ENCODE results near the gene PLEKHA3. TPM values are rescaled to one million over a fixed set of nuclear protein-coding genes. Genes with fewer than 3 reads are reported as not detected.

Gene PLEKHA3
- total RNA-seq, 1 experiment from 2014 or later, result 25.9 TPM

DNA sequence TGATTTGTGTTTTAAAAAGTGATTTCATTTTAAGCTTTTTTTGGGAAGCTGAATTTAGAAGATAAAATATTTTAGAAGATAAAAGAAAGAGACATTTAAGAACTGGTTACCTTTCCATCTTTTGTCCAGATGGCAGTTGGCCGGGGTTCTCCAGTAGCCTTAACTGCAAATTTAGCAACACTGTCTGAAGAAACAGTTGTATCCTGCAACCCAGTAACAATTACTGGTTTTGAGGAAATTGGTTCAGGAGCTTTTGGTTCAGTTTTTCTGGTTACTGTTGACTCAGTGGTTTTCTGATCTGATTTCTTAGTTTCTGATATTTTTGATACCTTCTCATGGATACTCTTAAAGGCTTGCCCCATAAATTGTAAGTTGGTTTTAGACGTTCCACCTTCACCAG, 49.9 kb downstream of the PLEKHA3 start:
- Histone ChIP-seq H3K27ac (ENCODE audit: insufficient read length, low read depth, low read length) (no peak overlapping the region), H3K4me2 (ENCODE audit: insufficient read depth, insufficient read length, low read length) (no peak overlapping the region), H3K9ac (ENCODE audit: extremely low read depth, insufficient read length, low read length) (no peak overlapping the region), H3K27me3 (ENCODE audit: insufficient read depth, low read length) (no peaks in the 10 kb centered on the region; the same call in 1 of the 2 replicates), H2AFZ (ENCODE audit: low read length) (no peak overlapping the region), H3K79me2 (ENCODE audit: insufficient read depth, low read length) (peaks cover 10% of the 10 kb centered on the region; the same call in 1 of the 2 replicates), H3T11ph (ENCODE audit: low read length) (no peak overlapping the region), H3K79me1 (ENCODE audit: insufficient read depth, low read depth, low read length, poor library complexity, severe bottlenecking) (peaks cover 9% of the 10 kb centered on the region), H2BK15ac (ENCODE audit: low read depth, low read length) (no peak overlapping the region), H3K14ac (ENCODE audit: insufficient read depth, low read length) (no peak overlapping the region), H2BK120ac (ENCODE audit: low read depth, low read length, poor library complexity, severe bottlenecking) (no peak overlapping the region), H3K23ac (ENCODE audit: insufficient read length, low read depth, low read length) (no peak overlapping the region), H4K91ac (ENCODE audit: insufficient read length, low read depth, low read length) (no peak overlapping the region), H3K56ac (ENCODE audit: insufficient read length, low read depth, low read length) (no peak overlapping the region), H2AK5ac (ENCODE audit: insufficient read length, low read length) (no peak overlapping the region), H2BK12ac (ENCODE audit: insufficient read length, low read depth, low read length) (no peak overlapping the region), H4K20me1 (ENCODE audit: control insufficient read depth, insufficient read depth, insufficient read length) (no peaks in the 10 kb centered on the region), H3K4ac (ENCODE audit: low read depth, low read length) (no peak overlapping the region), H3K18ac (ENCODE audit: insufficient read length, low read depth, low read length) (no peak overlapping the region), H3K9me3 (ENCODE audit: control insufficient read depth, low read depth, low read length) (no peaks in the 10 kb centered on the region), H2BK20ac (ENCODE audit: low read depth, low read length, poor library complexity, severe bottlenecking) (no peak overlapping the region), H3K23me2 (ENCODE audit: insufficient read length, low read depth, low read length, poor library complexity, severe bottlenecking) (no peaks in the 10 kb centered on the region), H3K4me1 (ENCODE audit: insufficient read depth, low read length) (no peaks in the 10 kb centered on the region), H2BK5ac (ENCODE audit: insufficient read length, low read length) (no peak overlapping the region), H4K8ac (replicated peaks; ENCODE audit: insufficient read length, low read depth, low read length) (no peak overlapping the region), H4K5ac (ENCODE audit: insufficient read length, low read depth, low read length) (no peak overlapping the region)
- no peak for DNase-seq
- no CpG with 5 or more reads among the region's 2 CpGs for WGBS (ENCODE audit: extremely low coverage, insufficient read length, low lambda C conversion rate)
- Mint-ChIP-seq H3K27ac (no peak overlapping the region), H3K4me3 (no peak overlapping the region), H3K9me3 (no peaks in the 10 kb centered on the region), H3K4me1 (no peaks in the 10 kb centered on the region), H3K36me3 (ENCODE audit: insufficient read depth in 1 of 3, low read depth in 3 of 3) (peaks cover 20 to 41% (median 33%) of the 10 kb centered on the region in 3 experiments), H3K27me3 (ENCODE audit: low read depth) (no peaks in the 10 kb centered on the region)
- TF ChIP-seq, protein P1, sequence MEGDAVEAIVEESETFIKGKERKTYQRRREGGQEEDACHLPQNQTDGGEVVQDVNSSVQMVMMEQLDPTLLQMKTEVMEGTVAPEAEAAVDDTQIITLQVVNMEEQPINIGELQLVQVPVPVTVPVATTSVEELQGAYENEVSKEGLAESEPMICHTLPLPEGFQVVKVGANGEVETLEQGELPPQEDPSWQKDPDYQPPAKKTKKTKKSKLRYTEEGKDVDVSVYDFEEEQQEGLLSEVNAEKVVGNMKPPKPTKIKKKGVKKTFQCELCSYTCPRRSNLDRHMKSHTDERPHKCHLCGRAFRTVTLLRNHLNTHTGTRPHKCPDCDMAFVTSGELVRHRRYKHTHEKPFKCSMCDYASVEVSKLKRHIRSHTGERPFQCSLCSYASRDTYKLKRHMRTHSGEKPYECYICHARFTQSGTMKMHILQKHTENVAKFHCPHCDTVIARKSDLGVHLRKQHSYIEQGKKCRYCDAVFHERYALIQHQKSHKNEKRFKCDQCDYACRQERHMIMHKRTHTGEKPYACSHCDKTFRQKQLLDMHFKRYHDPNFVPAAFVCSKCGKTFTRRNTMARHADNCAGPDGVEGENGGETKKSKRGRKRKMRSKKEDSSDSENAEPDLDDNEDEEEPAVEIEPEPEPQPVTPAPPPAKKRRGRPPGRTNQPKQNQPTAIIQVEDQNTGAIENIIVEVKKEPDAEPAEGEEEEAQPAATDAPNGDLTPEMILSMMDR (conservative IDR thresholded peaks at IDR 0.05), result no peak

All from H9 (cell line).